GM19099 (cell line): ENCODE results near the gene TENM4.

Source experiments
- POLR2A ChIP-seq: IDR thresholded peaks from 3 replicates; pipeline ENCODE4 v1.6.1; 2011; ENCODE audit warnings: low read depth; ENCODE audit not compliant: insufficient read length; ENCODE audit errors: extremely low read depth

Gene TENM4

DNA sequence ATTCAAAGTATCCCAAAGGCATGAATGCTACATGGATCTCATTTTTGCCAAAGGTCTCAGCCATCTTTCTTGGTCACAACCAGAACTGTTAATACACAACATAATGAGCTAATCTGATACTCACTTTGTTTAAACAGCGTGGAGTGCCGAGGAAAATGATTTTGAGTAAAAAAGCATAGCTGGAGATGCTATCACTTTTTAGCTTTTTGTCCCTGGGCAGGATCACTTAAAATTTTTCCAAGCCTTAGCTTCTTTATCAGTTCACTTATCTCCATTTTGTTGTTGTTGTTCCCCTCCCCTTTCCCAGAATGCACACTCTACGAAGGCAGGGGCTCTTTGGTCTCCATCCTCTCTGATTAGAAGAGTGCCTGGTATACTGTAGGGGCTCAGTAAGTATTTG is 636.8 kb downstream of the TENM4 start:
- TF ChIP-seq POLR2A, result no peak

DNA sequence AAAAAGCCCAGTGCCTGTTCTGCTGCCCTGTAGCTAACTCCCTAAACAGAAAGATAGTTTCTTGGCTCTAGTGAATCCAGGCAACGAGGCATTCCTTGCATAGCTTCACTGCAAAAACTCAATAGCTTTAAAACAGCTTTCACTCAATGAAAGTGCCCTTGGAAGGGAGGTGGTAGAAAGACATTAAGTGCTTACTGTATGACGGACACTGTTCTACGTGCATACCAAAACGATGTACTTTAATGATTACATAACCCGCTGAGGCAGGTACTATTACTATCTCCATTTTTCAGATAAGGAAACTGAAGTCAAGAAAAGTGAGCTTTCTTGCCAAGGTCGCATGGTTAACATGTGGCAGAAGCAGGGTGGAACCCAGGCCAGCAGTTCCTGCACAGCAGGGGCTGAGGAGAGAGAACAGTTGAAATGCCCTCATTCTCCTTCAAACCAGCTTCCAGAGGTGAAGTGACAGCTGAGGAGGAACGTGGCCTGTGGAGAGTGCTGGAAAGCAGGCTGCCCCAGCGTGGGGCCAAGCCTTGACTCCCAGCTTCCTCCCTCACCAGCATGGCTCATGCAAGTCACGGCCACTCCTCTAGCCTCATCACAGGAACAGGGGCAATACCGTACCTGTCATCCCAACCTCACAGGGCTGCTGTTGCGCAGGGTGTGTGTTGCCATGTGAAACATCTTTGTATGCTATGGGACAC is 638.6 kb downstream of the TENM4 start:
- no peak for TF ChIP-seq POLR2A

- no peak for TF ChIP-seq POLR2A
These were observed 639.5 kb downstream of the TENM4 start for GRCh38 chr11:78801161-78801884.

GRCh38 chr11:78800756-78801155 is 640.1 kb downstream of the TENM4 start:
- TF ChIP-seq POLR2A, result no peak

- TF ChIP-seq POLR2A, result no peak
These were observed 640.6 kb downstream of the TENM4 start for GRCh38 chr11:78800096-78800690.

- TF ChIP-seq POLR2A, result no peak
These were observed 642.2 kb downstream of the TENM4 start for GRCh38 chr11:78798663-78799062.

- TF ChIP-seq POLR2A, result no peak
These were observed 643.3 kb downstream of the TENM4 start for GRCh38 chr11:78797559-78797958.

DNA sequence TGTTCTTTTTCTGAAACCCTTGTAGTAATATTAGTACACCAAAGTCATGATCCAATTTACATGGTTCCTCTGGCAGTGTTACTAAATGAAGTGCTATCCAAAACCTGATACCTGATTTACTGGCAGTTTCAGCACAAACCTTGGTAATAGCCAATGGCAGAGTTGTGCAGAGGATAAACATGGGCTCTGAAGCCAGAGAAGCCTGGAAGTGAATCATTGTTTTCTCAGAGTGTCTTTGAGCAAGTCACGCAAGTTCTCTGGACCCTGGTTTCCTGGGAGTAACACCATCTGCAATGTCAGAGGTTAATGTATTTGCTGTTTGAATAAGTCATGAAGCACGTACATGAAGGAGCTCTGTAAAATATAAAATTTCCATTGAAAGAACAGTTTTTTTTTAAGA is 643.9 kb downstream of the TENM4 start:
- no peak for TF ChIP-seq POLR2A

GRCh38 chr11:78795621-78796261 is 645.1 kb downstream of the TENM4 start:
- no peak for TF ChIP-seq POLR2A

- TF ChIP-seq POLR2A, result no peak
These were observed 648.9 kb downstream of the TENM4 start for GRCh38 chr11:78791964-78792363.

GRCh38 chr11:78791254-78791653 is 649.6 kb downstream of the TENM4 start:
- no peak for TF ChIP-seq POLR2A

DNA sequence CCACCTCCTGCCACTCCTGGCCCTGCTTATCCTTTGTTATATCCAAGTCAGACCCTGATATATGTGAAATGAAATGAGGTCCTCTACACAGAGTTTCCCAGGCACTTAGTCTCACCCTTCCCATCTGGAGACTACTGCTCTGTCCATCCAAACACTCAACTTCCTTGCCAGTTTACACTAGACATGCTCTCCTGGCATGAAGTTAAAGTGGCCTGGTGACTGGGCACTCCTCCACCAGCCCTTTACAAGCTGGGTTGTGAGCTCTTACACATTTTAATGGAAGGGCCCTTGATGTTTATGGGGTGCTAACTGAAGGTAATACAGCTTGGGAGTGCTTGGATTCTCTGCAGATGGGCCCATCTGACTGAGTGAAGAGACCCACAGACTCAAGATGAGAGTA is 650.0 kb downstream of the TENM4 start:
- TF ChIP-seq POLR2A, result no peak

- no peak for TF ChIP-seq POLR2A
These were observed 651.5 kb downstream of the TENM4 start for GRCh38 chr11:78789375-78789774.

GRCh38 chr11:78788533-78788932 is 652.3 kb downstream of the TENM4 start:
- TF ChIP-seq POLR2A, result no peak

GRCh38 chr11:78787696-78788095 is 653.1 kb downstream of the TENM4 start:
- TF ChIP-seq POLR2A, result no peak
